BE2C (cell line): ENCODE results near the gene RXYLT1. TPM values are rescaled to one million over a fixed set of nuclear protein-coding genes. Genes with fewer than 3 reads are reported as not detected.
"Not testable (repeated sequence)": the region's sequence is repeated elsewhere in the genome, so short reads cannot be mapped to it uniquely, and the experiment has no call there.

Experiments used
- DNase-seq: peaks from one replicate; pipeline ENCODE4 v3.0.0-alpha.2; 2020
- H3K27me3 ChIP-seq: fragments of 250-450 bp; sonication (Bioruptor Pico); 2 replicates; pipeline ENCODE4 v1.5.1; 2020; ENCODE audit warnings: mild to moderate bottlenecking
- H3K36me3 ChIP-seq: fragments of 250-450 bp; sonication (Bioruptor Pico); 2 replicates; pipeline ENCODE4 v1.5.1; 2020; ENCODE audit warnings: mild to moderate bottlenecking
- H3K4me1 ChIP-seq: fragments of 250-450 bp; sonication (Bioruptor Pico); 2 replicates; pipeline ENCODE4 v1.5.1; 2020
- H3K4me3 ChIP-seq: 2 replicates; pipeline ENCODE4 v1.5.1; 2011; ENCODE audit warnings: low read depth, low read length
- H3K9me3 ChIP-seq: fragments of 250-450 bp; sonication (Bioruptor Pico); 2 replicates; pipeline ENCODE4 v1.5.1; 2020
- CTCF ChIP-seq: IDR thresholded peaks from 2 replicates; pipeline ENCODE4 v1.5.1; 2012; ENCODE audit warnings: mild to moderate bottlenecking, low read depth, low read length
- polyA plus RNA-seq: library from polyadenylated mRNA; unstranded; fragments of >200 nt; gene quantifications from one replicate; pipeline ENCODE4 v1.2.1, GENCODE V29; 2012; ENCODE audit warnings: low read depth, missing spikeins; ENCODE audit not compliant: insufficient read length, insufficient read depth

Gene RXYLT1
- 25.5 TPM for polyA plus RNA-seq

- TF ChIP-seq CTCF = no peak
- DNase-seq = peak; percentile 92
- H3K4me1 ChIP-seq = no peaks in the 10 kb centered on the region
- peak within 1 kb of the TSS; percentile 68 for H3K4me3 ChIP-seq
- peaks cover 12% of the 10 kb centered on the region for H3K36me3 ChIP-seq
- no peaks in the 10 kb centered on the region for H3K9me3 ChIP-seq
- H3K27me3 ChIP-seq = no peaks in the 10 kb centered on the region
Observed at GRCh38 chr12:63779498-63780481, at the start of gene RXYLT1. Gene RXYLT1 (plus strand): TSS chr12:63779909. CDS start chr12:63779961, 52 bp downstream.

GRCh38 chr12:63732779-63733178 is 46.9 kb upstream of the RXYLT1 start:
- H3K4me1 ChIP-seq, H3K27me3 ChIP-seq, H3K4me3 ChIP-seq, DNase-seq, H3K36me3 ChIP-seq, H3K9me3 ChIP-seq: not testable (repeated sequence)

GRCh38 chr12:63733585-63733984 is 46.1 kb upstream of the RXYLT1 start:
- not testable (repeated sequence) for DNase-seq, H3K9me3 ChIP-seq, H3K4me3 ChIP-seq, H3K27me3 ChIP-seq, H3K4me1 ChIP-seq, H3K36me3 ChIP-seq

GRCh38 chr12:63740551-63740950 is 39.2 kb upstream of the RXYLT1 start:
- H3K36me3 ChIP-seq, DNase-seq, H3K4me3 ChIP-seq, H3K4me1 ChIP-seq, H3K9me3 ChIP-seq, H3K27me3 ChIP-seq: not testable (repeated sequence)

- H3K4me3 ChIP-seq, H3K4me1 ChIP-seq, H3K27me3 ChIP-seq, H3K9me3 ChIP-seq, DNase-seq, H3K36me3 ChIP-seq: not testable (repeated sequence)
Observed at GRCh38 chr12:63741431-63741830, 38.3 kb upstream of the RXYLT1 start.

- not testable (repeated sequence) for H3K9me3 ChIP-seq, DNase-seq, H3K4me3 ChIP-seq, H3K4me1 ChIP-seq, H3K27me3 ChIP-seq, H3K36me3 ChIP-seq
Observed at GRCh38 chr12:63744110-63744509, 35.6 kb upstream of the RXYLT1 start.

GRCh38 chr12:63746470-63746869 is 33.2 kb upstream of the RXYLT1 start:
- H3K4me1 ChIP-seq, DNase-seq, H3K4me3 ChIP-seq, H3K27me3 ChIP-seq, H3K9me3 ChIP-seq, H3K36me3 ChIP-seq: not testable (repeated sequence)

- H3K36me3 ChIP-seq, H3K9me3 ChIP-seq, DNase-seq, H3K4me3 ChIP-seq, H3K27me3 ChIP-seq, H3K4me1 ChIP-seq: not testable (repeated sequence)
Observed at GRCh38 chr12:63747136-63747535, 32.6 kb upstream of the RXYLT1 start.

- no peak for TF ChIP-seq CTCF
- no peaks in the 10 kb centered on the region for H3K36me3 ChIP-seq
- no peaks in the 10 kb centered on the region for H3K4me1 ChIP-seq
- DNase-seq = no peak
- H3K4me3 ChIP-seq = no peak overlapping the region
- H3K27me3 ChIP-seq = no peaks in the 10 kb centered on the region
- no peaks in the 10 kb centered on the region for H3K9me3 ChIP-seq
Observed at GRCh38 chr12:63747553-63747952, 32.2 kb upstream of the RXYLT1 start.

GRCh38 chr12:63752283-63752682 is 27.4 kb upstream of the RXYLT1 start:
- DNase-seq = no peak

More at GRCh38 chr12:63752283-63752682, 27.4 kb upstream of the RXYLT1 start:
- no peak for TF ChIP-seq CTCF
- Histone ChIP-seq H3K27me3 (peaks cover 10% of the 10 kb centered on the region), H3K36me3 (no peaks in the 10 kb centered on the region), H3K4me1 (no peaks in the 10 kb centered on the region), H3K9me3 (no peaks in the 10 kb centered on the region), H3K4me3 (no peak overlapping the region)
